ENCODE results near the gene GGPS1. TPM values are rescaled to one million over a fixed set of nuclear protein-coding genes. Genes with fewer than 3 reads are reported as not detected.

Gene GGPS1
- total RNA-seq, result 22.9 and 24.3 TPM in 2 replicates

DNA sequence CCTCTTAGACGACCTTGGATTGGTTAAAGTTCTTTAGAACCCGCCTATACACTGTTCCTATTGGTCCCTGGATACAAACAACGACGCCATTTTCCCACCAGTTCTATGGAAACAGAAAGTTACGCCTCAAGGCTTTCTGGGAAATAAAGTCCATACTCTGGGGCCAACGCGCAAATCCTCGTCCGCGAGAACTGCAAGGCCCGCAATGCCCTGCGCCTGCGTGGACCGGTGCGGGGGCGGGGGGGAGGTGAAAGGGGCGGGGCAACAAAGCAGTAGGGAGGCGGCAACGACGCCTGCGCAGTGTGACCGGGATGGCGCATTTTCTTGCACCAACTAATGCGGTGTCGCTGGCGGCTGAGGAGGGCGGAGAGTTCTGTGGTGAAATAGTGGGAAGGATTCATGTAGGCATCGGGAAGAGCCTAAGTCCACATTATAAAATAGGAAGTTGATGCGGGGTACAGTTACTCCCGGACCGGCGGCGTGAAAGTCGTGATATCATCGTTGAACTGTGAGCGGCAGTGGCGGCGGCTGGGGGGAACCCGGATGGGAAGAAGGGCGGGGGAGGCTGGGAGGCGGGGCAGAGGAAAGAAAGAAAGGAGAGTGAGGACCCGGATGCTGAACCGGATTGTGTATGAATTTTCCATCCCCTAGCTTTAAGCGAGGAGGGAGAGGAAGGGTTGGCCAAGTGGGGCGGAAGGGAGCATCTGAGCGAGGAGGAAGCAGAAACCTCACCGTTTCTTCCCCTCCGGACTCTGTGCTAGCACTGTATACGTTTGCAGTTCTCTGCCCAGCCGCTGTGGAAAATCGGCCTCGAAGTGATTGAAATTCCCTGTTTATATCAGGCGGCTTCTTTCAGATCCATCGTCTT lies at the start of gene GGPS1:
Gene GGPS1 (plus strand): TSS at position 300 of the 868 bp plus-strand sequence. CDS start 6,695 bp downstream, outside the sequence.

DNA sequence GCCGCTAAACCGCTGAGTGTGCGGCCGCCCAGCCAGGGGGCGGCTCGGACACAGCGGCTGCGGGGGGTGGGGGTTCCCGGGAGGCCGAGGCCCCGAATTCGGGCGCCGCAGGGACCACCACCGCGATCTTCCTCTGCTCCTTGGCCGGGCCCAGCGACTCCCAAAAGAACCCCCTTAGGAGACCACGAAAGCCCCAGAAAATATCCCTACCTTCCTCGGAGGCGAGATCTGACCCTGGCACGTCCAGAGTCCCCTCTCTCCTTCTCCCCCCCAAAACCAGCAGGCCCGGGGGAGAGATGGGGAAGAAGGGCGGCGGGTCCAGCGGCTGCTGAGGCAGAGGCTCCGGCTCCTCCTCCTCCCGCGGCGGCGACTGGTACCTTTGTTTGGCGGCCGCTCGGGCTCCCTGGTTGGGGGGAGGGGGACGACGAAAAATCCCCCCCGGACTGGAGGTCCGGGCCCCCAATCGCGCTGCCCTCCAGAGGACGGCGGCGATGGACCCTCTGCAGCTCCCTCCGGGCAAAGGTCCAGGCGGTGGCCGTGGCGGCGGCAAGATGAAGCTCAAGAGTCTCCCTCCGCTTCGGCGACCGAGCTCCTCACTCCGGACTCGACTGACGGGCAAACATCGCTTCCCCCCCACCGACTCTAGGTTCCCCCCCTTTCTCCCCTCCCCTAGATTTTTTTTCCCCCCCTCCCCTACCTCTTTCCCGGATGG lies 655 bp upstream of the GGPS1 start, which contains the start of gene ARID4B:
Gene ARID4B (minus strand): TSS at position 621 of the 712 bp plus-strand sequence. CDS start 1,260 bp downstream, outside the sequence.

DNA sequence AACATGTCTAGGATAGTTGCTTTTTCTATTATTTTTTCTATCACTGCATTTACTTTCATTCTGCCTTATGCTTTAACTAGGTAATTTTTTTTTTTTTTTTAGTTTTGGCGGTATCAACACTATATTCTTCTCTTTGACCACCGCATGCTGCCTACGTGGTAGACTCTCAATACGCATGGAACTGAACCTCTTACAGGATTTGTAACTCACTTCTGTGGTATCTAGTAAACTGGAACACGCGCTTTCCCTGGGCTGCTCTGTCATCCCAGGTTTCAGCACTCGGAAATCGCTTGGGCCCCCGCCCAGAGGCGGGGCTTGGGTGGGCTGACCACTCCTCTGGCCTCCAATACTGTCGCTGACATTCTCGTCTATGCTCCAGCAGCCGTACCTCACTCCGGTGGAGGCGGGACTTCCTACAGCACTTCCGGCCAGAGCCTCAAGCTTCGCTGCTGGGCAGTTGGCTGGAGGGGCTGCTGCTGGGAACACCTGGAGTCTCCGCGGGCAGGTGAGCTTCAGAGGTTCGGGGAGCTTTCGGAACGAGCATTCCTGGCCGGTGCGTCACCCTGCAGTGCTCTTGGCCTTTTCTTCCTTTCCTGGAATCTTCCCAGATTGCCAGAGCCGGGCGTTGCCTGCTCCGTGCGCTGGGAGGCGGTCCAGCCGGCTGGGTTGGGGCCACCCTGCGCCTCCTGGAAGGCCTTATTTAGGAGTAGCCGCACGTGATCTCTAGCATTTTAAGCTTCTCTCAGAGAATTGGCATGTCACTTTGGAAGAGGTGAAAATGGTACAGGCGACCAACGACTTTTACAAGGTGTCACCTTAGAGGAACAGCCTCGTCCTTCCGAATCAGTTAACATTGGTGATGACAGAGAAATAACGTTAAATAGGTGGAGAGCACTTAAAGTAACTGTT lies 38.9 kb downstream of the GGPS1 start, which contains the start of gene TBCE:
Gene TBCE (plus strand): TSS at position 428 of the 909 bp plus-strand sequence. CDS start 12,623 bp downstream, outside the sequence.

Other genes with a start within 250 kb of the GGPS1 start
- gene TOMM20, start 199.7 kb upstream of the GGPS1 start, total RNA-seq, result 85.4 and 89.7 TPM in 2 replicates
- gene RBM34, start 167.3 kb upstream of the GGPS1 start, total RNA-seq, result 39.7 and 44.6 TPM in 2 replicates
- gene ARID4B, start 391 bp upstream of the GGPS1 start, total RNA-seq, result 9.4 and 9.8 TPM in 2 replicates
- 6.7 and 15.5 TPM in 2 replicates for gene TBCE, start 38.9 kb downstream of the GGPS1 start, total RNA-seq
- 17.1 and 17.7 TPM in 2 replicates for gene B3GALNT2, start 175.9 kb downstream of the GGPS1 start, total RNA-seq